Measurements from ENCODE around the gene NADK.
"Not testable (repeated sequence)": the region's sequence is repeated elsewhere in the genome, so short reads cannot be mapped to it uniquely, and the experiment has no call there.

- not testable (repeated sequence) for TF ChIP-seq CTCF (IDR thresholded peaks at IDR 0.05; ENCODE audit: borderline replicate concordance, extremely low read depth, low read length, poor library complexity, severe bottlenecking); EZH2 (IDR thresholded peaks at IDR 0.05; ENCODE audit: borderline replicate concordance, low read depth, low read length, severe bottlenecking)
Observed at GRCh38 chr1:1742529-1742928, 35.7 kb downstream of the NADK start.

Data from DND-41 (cell line).